Natural killer cell (primary cell): ENCODE data around the gene IL18RAP. TPM values are rescaled to one million over a fixed set of nuclear protein-coding genes. Genes with fewer than 3 reads are reported as not detected.

Experiments
- ATAC-seq, 3 donors: fragments of 150-1000 bp in 2 of 3; fragments of 200-7000 bp in 1 of 3; cut with Tn5 transposase; 1 replicate in 1 of 3; 2 replicates in 2 of 3; pipeline ENCODE4 v1.10.0; 2021; ENCODE audit warnings: mild to moderate bottlenecking in 2 of 3, moderate library complexity in 2 of 3
- DNase-seq, 2 donors: peaks; one replicate each; pipeline versions ENCODE4 v3.0.0 to v3.0.0-alpha.2; 2013 to 2021; ENCODE audit warnings: mixed read lengths in 1 of 2
- H3K27ac ChIP-seq: one replicate; pipeline ENCODE4 v1.5.1; 2013; ENCODE audit warnings: mild to moderate bottlenecking, low read length
- H3K27me3 ChIP-seq: one replicate; pipeline ENCODE4 v1.6.1; 2013; ENCODE audit warnings: low read length; ENCODE audit not compliant: control insufficient read depth, insufficient read depth
- H3K36me3 ChIP-seq: one replicate; pipeline ENCODE4 v1.6.1; 2013; ENCODE audit warnings: low read length; ENCODE audit not compliant: control insufficient read depth, insufficient read depth
- H3K4me1 ChIP-seq: one replicate; pipeline ENCODE4 v1.6.1; 2013; ENCODE audit warnings: low read length; ENCODE audit not compliant: control insufficient read depth, insufficient read depth
- H3K4me3 ChIP-seq: one replicate; pipeline ENCODE4 v1.5.1; 2013; ENCODE audit warnings: low read length
- H3K9me3 ChIP-seq: one replicate; pipeline ENCODE4 v1.6.1; 2013; ENCODE audit warnings: low read length; ENCODE audit not compliant: control insufficient read depth, insufficient read depth
- H3K27ac Mint-ChIP-seq, 2 donors: one replicate each; pipeline ENCODE4 v1.8.0; 2022; ENCODE audit warnings: mild to moderate bottlenecking in 2 of 2, mixed read lengths in 2 of 2, moderate library complexity in 1 of 2
- H3K27me3 Mint-ChIP-seq, 2 donors: one replicate each; pipeline ENCODE4 v1.8.0; 2022; ENCODE audit warnings: low read depth in 2 of 2, mixed read lengths in 2 of 2
- H3K36me3 Mint-ChIP-seq: one replicate; pipeline ENCODE4 v1.8.0; 2022; ENCODE audit warnings: mixed read lengths
- H3K4me1 Mint-ChIP-seq, 2 donors: one replicate each; pipeline ENCODE4 v1.8.0; 2022; ENCODE audit warnings: mixed read lengths in 2 of 2
- H3K4me3 Mint-ChIP-seq: one replicate; pipeline ENCODE4 v1.8.0; 2022; ENCODE audit warnings: mild to moderate bottlenecking, moderate library complexity, mixed read lengths
- H3K9me3 Mint-ChIP-seq, 2 donors: one replicate each; pipeline ENCODE4 v1.8.0; 2022; ENCODE audit warnings: mixed read lengths in 2 of 2
- WGBS: methylation state at CpG from one replicate; pipeline ENCODE4 v1.1.7; 2013; ENCODE audit warnings: missing lambda C conversion rate; ENCODE audit not compliant: insufficient coverage; 5-methylcytosine and 5-hydroxymethylcytosine counted together
- intact Hi-C: fragments of 100-400 bp; cut with micrococcal nuclease; formaldehyde crosslinking; loops from one replicate; pipeline ENCODE4 v1.14.2; 2022
- total RNA-seq, 4 donors: library from RNA; stranded (reverse); fragments of 120-200 nt in 1 of 4; gene quantifications; one replicate each; pipeline versions ENCODE4 v1.2.3 to v1.2.4, GENCODE V29; 2013 to 2022
- TF ChIP-seq, protein P1 (sequence below): fragments of 200-600 bp; IDR thresholded peaks from one replicate; pipeline ENCODE4 v1.8.0; 2022; ENCODE audit warnings: antibody characterized with exemption

Gene IL18RAP, protein sequence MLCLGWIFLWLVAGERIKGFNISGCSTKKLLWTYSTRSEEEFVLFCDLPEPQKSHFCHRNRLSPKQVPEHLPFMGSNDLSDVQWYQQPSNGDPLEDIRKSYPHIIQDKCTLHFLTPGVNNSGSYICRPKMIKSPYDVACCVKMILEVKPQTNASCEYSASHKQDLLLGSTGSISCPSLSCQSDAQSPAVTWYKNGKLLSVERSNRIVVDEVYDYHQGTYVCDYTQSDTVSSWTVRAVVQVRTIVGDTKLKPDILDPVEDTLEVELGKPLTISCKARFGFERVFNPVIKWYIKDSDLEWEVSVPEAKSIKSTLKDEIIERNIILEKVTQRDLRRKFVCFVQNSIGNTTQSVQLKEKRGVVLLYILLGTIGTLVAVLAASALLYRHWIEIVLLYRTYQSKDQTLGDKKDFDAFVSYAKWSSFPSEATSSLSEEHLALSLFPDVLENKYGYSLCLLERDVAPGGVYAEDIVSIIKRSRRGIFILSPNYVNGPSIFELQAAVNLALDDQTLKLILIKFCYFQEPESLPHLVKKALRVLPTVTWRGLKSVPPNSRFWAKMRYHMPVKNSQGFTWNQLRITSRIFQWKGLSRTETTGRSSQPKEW
- 100 to 1,000 TPM; 136 to 309 (median 203) TPM for total RNA-seq
- 415 TPM for total RNA-seq (2013)

DNA sequence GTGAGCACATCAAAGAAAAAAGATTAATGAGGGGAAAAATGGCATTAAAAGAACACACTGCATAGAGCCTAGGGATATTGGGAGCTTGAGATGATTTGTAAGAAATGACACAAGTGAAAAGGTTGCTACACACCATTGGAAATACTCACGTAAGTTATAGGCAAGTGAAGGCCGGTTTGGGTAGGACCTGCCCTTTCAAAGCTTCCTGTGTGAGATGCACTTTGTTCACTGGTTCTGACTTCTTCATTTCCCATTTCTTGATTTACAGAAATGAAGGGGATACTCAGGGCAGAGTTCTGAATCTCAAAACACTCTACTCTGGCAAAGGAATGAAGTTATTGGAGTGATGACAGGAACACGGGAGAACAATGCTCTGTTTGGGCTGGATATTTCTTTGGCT, at the start of gene IL18RAP:
Gene IL18RAP (plus strand): TSS at position 251 of the 400 bp plus-strand sequence. CDS start 118 bp downstream, at position 369.
- Mint-ChIP-seq H3K4me3 (peak within 1 kb of the TSS; percentile 97), H3K27me3 (no peaks in the 10 kb centered on the region), H3K36me3 (peaks cover 41% of the 10 kb centered on the region), H3K27ac (peak within 1 kb of the TSS in 1 of 2 donors; percentile 93), H3K4me1 (peaks cover 85 to 87% of the 10 kb centered on the region in 2 donors), H3K9me3 (no peaks in the 10 kb centered on the region)
- TF ChIP-seq, protein P1, sequence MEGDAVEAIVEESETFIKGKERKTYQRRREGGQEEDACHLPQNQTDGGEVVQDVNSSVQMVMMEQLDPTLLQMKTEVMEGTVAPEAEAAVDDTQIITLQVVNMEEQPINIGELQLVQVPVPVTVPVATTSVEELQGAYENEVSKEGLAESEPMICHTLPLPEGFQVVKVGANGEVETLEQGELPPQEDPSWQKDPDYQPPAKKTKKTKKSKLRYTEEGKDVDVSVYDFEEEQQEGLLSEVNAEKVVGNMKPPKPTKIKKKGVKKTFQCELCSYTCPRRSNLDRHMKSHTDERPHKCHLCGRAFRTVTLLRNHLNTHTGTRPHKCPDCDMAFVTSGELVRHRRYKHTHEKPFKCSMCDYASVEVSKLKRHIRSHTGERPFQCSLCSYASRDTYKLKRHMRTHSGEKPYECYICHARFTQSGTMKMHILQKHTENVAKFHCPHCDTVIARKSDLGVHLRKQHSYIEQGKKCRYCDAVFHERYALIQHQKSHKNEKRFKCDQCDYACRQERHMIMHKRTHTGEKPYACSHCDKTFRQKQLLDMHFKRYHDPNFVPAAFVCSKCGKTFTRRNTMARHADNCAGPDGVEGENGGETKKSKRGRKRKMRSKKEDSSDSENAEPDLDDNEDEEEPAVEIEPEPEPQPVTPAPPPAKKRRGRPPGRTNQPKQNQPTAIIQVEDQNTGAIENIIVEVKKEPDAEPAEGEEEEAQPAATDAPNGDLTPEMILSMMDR: no peak
- Histone ChIP-seq H3K4me1 (peaks cover 25% of the 10 kb centered on the region), H3K27ac (peak within 1 kb of the TSS; percentile 77), H3K4me3 (peak within 1 kb of the TSS; percentile 71), H3K27me3 (no peaks in the 10 kb centered on the region), H3K9me3 (no peaks in the 10 kb centered on the region), H3K36me3 (peaks cover 42% of the 10 kb centered on the region)
- 33% methylated on average over 3 of the region's 3 CpGs for WGBS
- DNase-seq (peak in 1 of 2 donors; percentile 19), ATAC-seq (peak; percentile 37 to 67 (median 41))
- intact Hi-C loops: no loop called here

GRCh38 chr2:102376052-102376591, 46.8 kb upstream of the IL18RAP start:
- Mint-ChIP-seq H3K4me1 (peaks cover 22 to 34% of the 10 kb centered on the region in 2 donors), H3K36me3 (peaks cover 26% of the 10 kb centered on the region), H3K4me3 (no peak overlapping the region), H3K27ac (peak overlapping the region in 1 of 2 donors; percentile 43), H3K27me3 (no peaks in the 10 kb centered on the region), H3K9me3 (no peaks in the 10 kb centered on the region)
- Histone ChIP-seq H3K4me3 (no peak overlapping the region), H3K9me3 (no peaks in the 10 kb centered on the region), H3K36me3 (peaks cover 22% of the 10 kb centered on the region), H3K27ac (no peak overlapping the region), H3K27me3 (no peaks in the 10 kb centered on the region), H3K4me1 (peaks cover 4% of the 10 kb centered on the region)
- intact Hi-C loops: no loop called here
- no peak for ATAC-seq
- no peak for DNase-seq
- TF ChIP-seq, protein P1: no peak
- 100% methylated on average over 1 of the region's 1 CpG for WGBS

DNA sequence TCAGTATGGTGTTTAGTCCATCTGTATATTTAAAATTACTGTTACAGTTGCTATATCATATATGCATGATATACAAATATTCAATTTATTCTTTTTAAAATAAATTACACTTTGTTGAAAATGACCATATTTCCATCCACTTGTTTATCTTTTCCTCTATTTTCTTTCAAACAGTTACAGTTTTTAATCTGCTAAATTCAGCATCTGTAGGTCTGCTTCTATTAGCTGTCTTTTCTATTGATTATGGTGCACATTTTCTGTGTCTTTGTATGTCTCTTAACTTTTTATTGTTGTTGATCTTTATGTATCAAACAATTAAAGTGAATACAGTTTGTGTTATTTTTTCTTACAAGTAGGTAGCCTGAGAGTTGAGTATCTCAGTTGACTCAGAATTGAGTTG, 39.2 kb upstream of the IL18RAP start:
- Mint-ChIP-seq H3K36me3 (peaks cover 22% of the 10 kb centered on the region), H3K4me3 (no peak overlapping the region), H3K9me3 (peaks cover 6 to 12% of the 10 kb centered on the region in 2 donors), H3K27ac (no peak overlapping the region), H3K4me1 (peaks cover 22 to 25% of the 10 kb centered on the region in 2 donors), H3K27me3 (no peaks in the 10 kb centered on the region)
- no peak for ATAC-seq
- peaks cover 12% of the 10 kb centered on the region for H3K4me1 ChIP-seq
- peaks cover 5% of the 10 kb centered on the region for H3K9me3 ChIP-seq
- intact Hi-C loops: no loop called here
- no peaks in the 10 kb centered on the region for H3K27me3 ChIP-seq
- peaks cover 42% of the 10 kb centered on the region for H3K36me3 ChIP-seq
- H3K4me3 ChIP-seq: no peak overlapping the region
- no peak overlapping the region for H3K27ac ChIP-seq
- TF ChIP-seq, protein P1: no peak
- no peak for DNase-seq
